ENCODE data around the gene TDRD1. TPM values are rescaled to one million over a fixed set of nuclear protein-coding genes. Genes with fewer than 3 reads are reported as not detected.

Gene TDRD1
- total and polyA plus RNA-seq, 2 experiments from 2014 or later = not detected

- in situ Hi-C loops (cut with MboI) = no loop called here
These were observed 87.4 kb downstream of the TDRD1 start for GRCh38 chr10:114266521-114266920.

DNA sequence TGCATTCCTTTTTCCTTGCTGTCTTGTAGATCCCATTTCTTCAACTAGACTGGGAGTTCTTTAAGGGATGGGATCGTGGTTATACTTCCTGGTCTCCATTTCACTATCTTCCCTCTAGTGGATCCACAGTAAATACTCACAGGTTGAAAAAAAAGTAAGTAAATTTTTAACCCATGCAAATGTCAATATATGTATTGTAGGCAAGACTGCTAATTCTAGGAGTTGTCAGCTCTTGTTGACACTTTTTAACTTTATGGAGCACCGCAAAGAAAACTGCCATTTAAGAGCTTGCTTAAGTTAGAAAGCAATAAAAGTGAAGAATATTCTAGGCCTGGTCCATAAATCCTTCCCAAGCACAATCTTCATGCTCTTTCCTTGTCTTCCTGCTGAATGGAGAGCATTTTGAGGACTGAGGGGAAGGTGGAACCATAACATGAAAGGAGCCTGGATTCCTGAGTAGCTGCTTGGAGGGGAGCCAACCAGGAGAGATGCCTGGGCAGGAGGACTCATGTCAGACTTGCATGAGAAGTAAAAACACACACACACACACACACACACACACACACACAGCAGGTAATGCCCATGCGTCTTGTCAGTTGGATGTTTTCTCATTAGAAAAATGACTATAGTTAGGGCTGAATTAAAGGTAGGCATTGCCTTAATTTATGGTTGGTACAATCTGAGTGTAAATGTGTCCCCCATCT lies 92.1 kb downstream of the TDRD1 start:
- H3K4me1 ChIP-seq (ENCODE audit: insufficient read depth) = peaks cover 18% of the 10 kb centered on the region
- no peaks in the 10 kb centered on the region for H3K9me3 ChIP-seq (ENCODE audit: low read depth)
- H3K27ac ChIP-seq = 0 out of 2 replicates have a peak overlapping the region, but pooled peaks have one; percentile 6
- H3K4me3 ChIP-seq = no peak overlapping the region
- H3K36me3 ChIP-seq (ENCODE audit: low read depth) = no peaks in the 10 kb centered on the region
- no peaks in the 10 kb centered on the region for H4K20me1 ChIP-seq (ENCODE audit: insufficient read depth)
- no peak for TF ChIP-seq EZH2 (IDR thresholded peaks at IDR 0.05; ENCODE audit: insufficient read depth, poor library complexity, severe bottlenecking)
- no peak for TF ChIP-seq EZH2phosphoT487 (IDR thresholded peaks at IDR 0.05; ENCODE audit: insufficient read depth, low read depth)
- in situ Hi-C loops (cut with MboI) = no loop called here
- H3K27me3 ChIP-seq (replicated peaks; ENCODE audit: insufficient read depth) = peaks cover 10% of the 10 kb centered on the region; the same call in 1 of the 2 replicates
- peaks cover 18% of the 10 kb centered on the region for H3F3A ChIP-seq (ENCODE audit: insufficient read depth)
- no peak overlapping the region for H2AFZ ChIP-seq
- no peaks in the 10 kb centered on the region for H3K9me2 ChIP-seq (ENCODE audit: insufficient read depth)
- peak overlapping the region; percentile 20 for H3K4me2 ChIP-seq (ENCODE audit: unreplicated experiment)
- H3K9ac ChIP-seq = no peak overlapping the region
- DNase-seq = peak; percentile 41
- WGBS, 2 experiments (ENCODE audit: low coverage in 1 of 2, low lambda C conversion rate in 2 of 2, missing lambda C conversion rate in 2 of 2) = 82 to 87% methylated on average over 3 of the region's 3 CpGs
- no peaks in the 10 kb centered on the region for H3K79me2 ChIP-seq (ENCODE audit: insufficient read depth)

More at GRCh38 chr10:114266521-114266920, 87.4 kb downstream of the TDRD1 start:
- TF ChIP-seq EZH2phosphoT487 (IDR thresholded peaks at IDR 0.05; ENCODE audit: insufficient read depth, low read depth) (no peak), EZH2 (IDR thresholded peaks at IDR 0.05; ENCODE audit: insufficient read depth, poor library complexity, severe bottlenecking) (no peak)
- Histone ChIP-seq H3K27me3 (replicated peaks; ENCODE audit: insufficient read depth) (no peaks in the 10 kb centered on the region), H3K9ac (no peak overlapping the region), H3K27ac (no peak overlapping the region), H4K20me1 (ENCODE audit: insufficient read depth) (no peaks in the 10 kb centered on the region), H3K4me3 (no peak overlapping the region), H3K36me3 (ENCODE audit: low read depth) (no peaks in the 10 kb centered on the region), H3K9me3 (ENCODE audit: low read depth) (no peaks in the 10 kb centered on the region), H3F3A (ENCODE audit: insufficient read depth) (peaks cover 21% of the 10 kb centered on the region), H3K9me2 (ENCODE audit: insufficient read depth) (no peaks in the 10 kb centered on the region), H3K79me2 (ENCODE audit: insufficient read depth) (no peaks in the 10 kb centered on the region), H3K4me1 (ENCODE audit: insufficient read depth) (peaks cover 23% of the 10 kb centered on the region), H2AFZ (no peak overlapping the region), H3K4me2 (ENCODE audit: unreplicated experiment) (no peak overlapping the region)
- peak; percentile 46 for DNase-seq
- 51 to 54% methylated on average over 5 of the region's 5 CpGs for WGBS, 2 experiments (ENCODE audit: low coverage in 1 of 2, low lambda C conversion rate in 2 of 2, missing lambda C conversion rate in 2 of 2)

DNA sequence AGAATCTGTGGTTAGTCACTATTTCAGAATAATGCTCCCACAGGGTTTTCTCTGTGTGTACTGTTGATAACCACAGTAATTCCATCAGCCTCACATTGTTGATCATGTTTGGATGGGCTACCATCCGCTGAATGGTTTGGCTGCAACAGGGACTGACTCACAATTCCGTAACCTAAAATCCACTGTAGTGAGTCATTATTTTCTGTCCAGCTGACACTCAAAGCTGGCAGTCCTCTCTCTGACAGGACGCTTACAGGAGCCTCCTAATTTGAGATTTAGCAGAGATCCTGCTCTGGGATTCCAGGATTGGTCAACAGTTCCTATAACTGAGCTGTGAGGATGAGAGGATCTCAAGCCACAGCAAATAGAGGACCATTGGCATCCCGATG lies 92.6 kb downstream of the TDRD1 start:
- no peak overlapping the region for H3K27ac ChIP-seq
- H3K4me3 ChIP-seq = no peak overlapping the region
- peak overlapping the region; percentile 28 for H3K4me2 ChIP-seq (ENCODE audit: unreplicated experiment)
- in situ Hi-C loops (cut with MboI) = no loop called here
- no peak for TF ChIP-seq EZH2 (IDR thresholded peaks at IDR 0.05; ENCODE audit: insufficient read depth, poor library complexity, severe bottlenecking)
- peak; percentile 92 for TF ChIP-seq EZH2phosphoT487 (IDR thresholded peaks at IDR 0.05; ENCODE audit: insufficient read depth, low read depth)
- 0 to 1% methylated on average over 4 of the region's 4 CpGs for WGBS, 2 experiments (ENCODE audit: low coverage in 1 of 2, low lambda C conversion rate in 2 of 2, missing lambda C conversion rate in 2 of 2)
- peaks cover 10% of the 10 kb centered on the region; the same call in 1 of the 2 replicates for H3K27me3 ChIP-seq (replicated peaks; ENCODE audit: insufficient read depth)
- H3F3A ChIP-seq (ENCODE audit: insufficient read depth) = peaks cover 18% of the 10 kb centered on the region
- H4K20me1 ChIP-seq (ENCODE audit: insufficient read depth) = no peaks in the 10 kb centered on the region
- H2AFZ ChIP-seq = no peak overlapping the region
- H3K4me1 ChIP-seq (ENCODE audit: insufficient read depth) = peaks cover 15% of the 10 kb centered on the region
- no peaks in the 10 kb centered on the region for H3K9me3 ChIP-seq (ENCODE audit: low read depth)
- no peaks in the 10 kb centered on the region for H3K79me2 ChIP-seq (ENCODE audit: insufficient read depth)
- no peaks in the 10 kb centered on the region for H3K36me3 ChIP-seq (ENCODE audit: low read depth)
- no peaks in the 10 kb centered on the region for H3K9me2 ChIP-seq (ENCODE audit: insufficient read depth)
- H3K9ac ChIP-seq = no peak overlapping the region
- DNase-seq = peak; percentile 95

GRCh38 chr10:114272696-114273095 lies 93.5 kb downstream of the TDRD1 start:
- Histone ChIP-seq H3F3A (ENCODE audit: insufficient read depth) (peaks cover 18% of the 10 kb centered on the region), H3K9ac (no peak overlapping the region), H3K79me2 (ENCODE audit: insufficient read depth) (no peaks in the 10 kb centered on the region), H3K27me3 (replicated peaks; ENCODE audit: insufficient read depth) (peaks cover 15% of the 10 kb centered on the region; the same call in 1 of the 2 replicates), H4K20me1 (ENCODE audit: insufficient read depth) (no peaks in the 10 kb centered on the region), H3K27ac (no peak overlapping the region), H3K4me2 (ENCODE audit: unreplicated experiment) (no peak overlapping the region), H3K9me3 (ENCODE audit: low read depth) (no peaks in the 10 kb centered on the region), H3K4me1 (ENCODE audit: insufficient read depth) (peaks cover 15% of the 10 kb centered on the region), H2AFZ (no peak overlapping the region), H3K36me3 (ENCODE audit: low read depth) (no peaks in the 10 kb centered on the region), H3K9me2 (ENCODE audit: insufficient read depth) (no peaks in the 10 kb centered on the region), H3K4me3 (no peak overlapping the region)
- no peak for DNase-seq
- in situ Hi-C loops (cut with MboI) = no loop called here
- no peak for TF ChIP-seq EZH2phosphoT487 (IDR thresholded peaks at IDR 0.05; ENCODE audit: insufficient read depth, low read depth)
- no peak for TF ChIP-seq EZH2 (IDR thresholded peaks at IDR 0.05; ENCODE audit: insufficient read depth, poor library complexity, severe bottlenecking)
- WGBS, 2 experiments (ENCODE audit: low coverage in 1 of 2, low lambda C conversion rate in 2 of 2, missing lambda C conversion rate in 2 of 2) = 89 to 95% methylated on average over 6 of the region's 6 CpGs
